ENCODE data around the gene COA3.
A peak's percentile ranks its signal among the peaks of the same experiment; 100 is the strongest.

COA3 gene, protein sequence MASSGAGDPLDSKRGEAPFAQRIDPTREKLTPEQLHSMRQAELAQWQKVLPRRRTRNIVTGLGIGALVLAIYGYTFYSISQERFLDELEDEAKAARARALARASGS

DNA sequence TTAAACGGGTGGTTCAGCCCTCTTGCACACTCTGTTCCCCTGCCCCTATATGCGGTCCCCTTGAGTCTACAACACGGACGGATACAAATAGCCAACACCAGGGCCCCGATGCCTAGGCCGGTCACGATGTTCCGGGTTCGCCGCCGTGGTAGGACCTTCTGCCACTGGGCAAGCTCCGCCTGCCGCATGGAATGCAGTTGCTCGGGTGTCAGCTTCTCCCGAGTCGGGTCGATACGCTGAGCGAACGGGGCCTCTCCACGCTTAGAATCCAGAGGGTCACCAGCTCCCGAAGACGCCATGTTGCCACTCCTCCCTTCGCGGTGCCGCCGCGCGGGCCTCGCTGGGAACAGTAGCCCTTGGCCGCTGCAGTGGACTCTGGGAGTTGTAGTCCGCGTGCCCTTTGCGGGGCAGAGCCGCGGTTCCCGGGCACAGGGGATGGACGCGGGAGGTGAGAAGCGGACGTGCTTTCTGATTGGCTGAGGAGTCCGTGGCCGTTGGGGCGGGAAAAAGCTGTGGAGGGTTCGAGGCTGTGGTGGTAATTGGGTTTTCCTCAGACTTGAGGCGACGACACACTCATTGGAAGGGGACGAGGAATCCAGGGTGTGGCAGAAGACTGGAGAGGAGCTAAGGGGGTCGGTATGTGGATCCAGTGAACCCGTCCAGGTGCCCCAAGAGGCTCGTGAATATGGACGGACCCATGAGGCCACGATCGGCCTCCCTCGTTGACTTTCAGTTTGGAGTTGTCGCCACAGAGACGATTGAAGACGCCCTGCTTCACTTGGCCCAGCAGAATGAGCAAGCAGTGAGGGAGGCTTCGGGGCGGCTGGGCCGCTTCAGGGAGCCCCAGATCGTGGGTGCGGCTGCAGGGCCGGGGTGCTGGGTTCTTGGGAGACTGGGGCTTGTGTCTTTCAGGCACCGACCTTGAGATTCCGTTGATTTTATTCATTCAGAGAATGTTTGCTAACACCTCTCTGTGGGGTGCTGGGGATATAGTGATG is at the start of gene COA3, which contains the start of gene CNTD1:
TSS of gene COA3 (minus strand) at position 322 of the 998 bp plus-strand sequence. CDS start at position 299, 23 bp downstream.
TSS of gene CNTD1 (plus strand) at position 479 of the 998 bp plus-strand sequence. CDS start at position 686, 207 bp downstream.
- DNase-seq (ENCODE audit: low read depth in 2 of 2) = peak; percentile 49 to 75

DNA sequence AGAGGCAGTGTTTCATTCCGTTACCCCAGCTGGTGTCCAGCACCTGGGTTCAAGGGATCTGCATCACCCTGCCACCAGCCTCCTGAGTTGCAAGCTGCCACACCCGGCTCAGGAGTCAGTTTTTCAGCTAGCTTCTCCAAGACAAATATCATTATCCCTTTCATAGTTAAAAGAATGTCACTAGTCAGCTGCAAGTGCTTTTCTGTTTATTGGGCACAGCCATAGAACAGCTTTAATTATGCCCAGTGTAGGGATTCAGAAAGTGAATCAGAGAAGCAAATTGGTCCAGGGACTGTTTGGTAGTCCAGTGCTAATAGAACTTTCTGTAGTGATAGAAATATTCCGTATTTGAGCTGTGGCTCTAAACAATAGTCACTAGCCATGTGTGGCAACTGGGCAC is 49.6 kb upstream of the COA3 start:
- no peak for DNase-seq (ENCODE audit: low read depth in 2 of 2)

GRCh38 chr17:42846594-42847280 is 48.2 kb upstream of the COA3 start:
- DNase-seq (ENCODE audit: low read depth in 2 of 2) = no peak

GRCh38 chr17:42845918-42846593 is 47.6 kb upstream of the COA3 start:
- no peak for DNase-seq (ENCODE audit: low read depth in 2 of 2)

- no peak for DNase-seq (ENCODE audit: low read depth in 2 of 2)
These were observed 47.0 kb upstream of the COA3 start for GRCh38 chr17:42845556-42845917.

DNA sequence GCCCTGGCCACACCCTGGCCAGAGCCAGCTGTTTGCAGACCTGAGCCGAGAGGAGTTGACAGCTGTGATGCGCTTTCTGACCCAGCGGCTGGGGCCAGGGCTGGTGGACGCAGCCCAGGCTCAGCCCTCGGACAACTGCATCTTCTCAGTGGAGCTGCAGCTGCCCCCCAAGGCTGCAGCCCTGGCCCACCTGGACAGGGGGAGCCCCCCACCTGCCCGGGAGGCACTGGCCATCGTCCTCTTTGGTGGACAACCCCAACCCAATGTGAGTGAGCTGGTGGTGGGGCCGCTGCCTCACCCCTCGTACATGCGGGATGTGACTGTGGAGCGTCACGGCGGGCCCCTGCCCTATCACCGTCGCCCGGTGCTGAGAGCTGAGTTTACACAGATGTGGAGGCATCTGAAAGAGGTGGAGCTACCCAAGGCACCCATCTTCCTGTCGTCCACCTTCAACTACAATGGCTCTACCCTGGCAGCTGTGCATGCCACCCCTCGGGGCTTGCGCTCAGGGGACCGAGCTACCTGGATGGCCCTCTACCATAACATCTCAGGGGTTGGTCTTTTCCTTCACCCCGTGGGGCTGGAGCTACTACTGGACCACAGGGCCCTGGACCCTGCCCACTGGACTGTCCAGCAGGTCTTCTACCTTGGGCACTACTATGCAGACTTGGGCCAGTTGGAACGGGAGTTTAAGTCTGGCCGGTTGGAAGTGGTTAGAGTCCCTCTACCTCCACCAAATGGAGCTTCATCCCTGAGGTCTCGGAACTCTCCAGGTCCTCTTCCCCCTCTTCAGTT is 46.5 kb upstream of the COA3 start:
- no peak for DNase-seq (ENCODE audit: low read depth in 2 of 2)

DNA sequence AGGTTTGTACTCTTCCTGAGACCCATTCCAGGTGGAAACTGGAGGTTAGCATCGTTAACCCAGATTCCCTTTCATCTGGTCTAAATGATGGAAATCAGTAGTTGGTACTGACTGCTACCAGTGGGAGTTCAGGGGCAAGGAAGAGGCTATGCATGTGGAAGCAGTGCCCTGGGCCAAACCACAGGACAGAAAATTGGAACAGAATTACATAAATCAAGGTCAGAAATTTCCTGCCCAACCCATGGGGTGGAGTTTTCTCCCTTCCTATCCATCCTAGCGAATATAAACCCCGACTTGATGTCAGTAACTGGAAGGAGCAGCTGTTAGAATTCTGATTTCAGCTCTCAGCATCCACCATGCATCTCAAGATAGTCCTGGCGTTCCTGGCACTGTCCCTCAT is 45.8 kb upstream of the COA3 start, which contains the start of gene AOC2:
TSS of gene AOC2 (plus strand) at position 310 of the 400 bp plus-strand sequence. CDS start at position 357, 47 bp downstream.
- DNase-seq (ENCODE audit: low read depth in 2 of 2) = no peak

- no peak for DNase-seq (ENCODE audit: low read depth in 2 of 2)
These were observed 44.9 kb upstream of the COA3 start for GRCh38 chr17:42843358-42843934.

DNA sequence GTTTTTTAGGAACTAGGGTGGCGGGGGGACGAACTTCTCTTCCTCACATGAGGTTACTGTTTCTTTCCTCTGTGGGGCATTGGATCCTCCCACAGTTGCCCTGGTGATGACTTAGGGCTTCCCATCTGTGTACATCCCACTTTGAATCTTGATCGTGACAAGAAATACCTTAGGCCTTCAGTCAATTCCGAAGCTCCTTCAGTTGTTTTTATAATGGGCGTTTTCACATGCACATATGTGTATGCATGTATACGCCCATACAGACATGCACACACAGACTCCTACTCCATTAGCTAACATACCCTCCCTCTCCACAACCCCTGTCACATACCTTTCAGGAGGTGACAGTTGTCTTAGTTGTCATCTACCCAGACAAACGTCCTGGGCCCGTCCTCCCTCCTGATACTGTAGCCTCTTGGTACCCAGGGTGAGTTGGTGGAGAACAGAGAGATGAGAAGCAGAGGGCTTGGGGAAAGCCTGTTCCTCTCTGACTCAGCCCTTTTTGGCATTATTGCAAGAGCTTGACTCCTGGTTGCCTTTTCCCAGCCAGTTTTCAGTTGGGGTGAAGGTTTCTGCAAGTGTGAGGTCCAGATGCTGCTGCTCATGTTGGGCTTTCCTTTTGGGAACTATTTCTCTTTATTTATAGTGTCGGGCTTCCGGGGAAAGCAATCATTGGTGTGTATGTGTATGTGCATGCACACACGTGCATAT is 43.6 kb upstream of the COA3 start:
- DNase-seq (ENCODE audit: low read depth in 2 of 2) = no peak

- DNase-seq (ENCODE audit: low read depth in 2 of 2) = no peak
These were observed 37.2 kb upstream of the COA3 start for GRCh38 chr17:42835732-42836131.

DNA sequence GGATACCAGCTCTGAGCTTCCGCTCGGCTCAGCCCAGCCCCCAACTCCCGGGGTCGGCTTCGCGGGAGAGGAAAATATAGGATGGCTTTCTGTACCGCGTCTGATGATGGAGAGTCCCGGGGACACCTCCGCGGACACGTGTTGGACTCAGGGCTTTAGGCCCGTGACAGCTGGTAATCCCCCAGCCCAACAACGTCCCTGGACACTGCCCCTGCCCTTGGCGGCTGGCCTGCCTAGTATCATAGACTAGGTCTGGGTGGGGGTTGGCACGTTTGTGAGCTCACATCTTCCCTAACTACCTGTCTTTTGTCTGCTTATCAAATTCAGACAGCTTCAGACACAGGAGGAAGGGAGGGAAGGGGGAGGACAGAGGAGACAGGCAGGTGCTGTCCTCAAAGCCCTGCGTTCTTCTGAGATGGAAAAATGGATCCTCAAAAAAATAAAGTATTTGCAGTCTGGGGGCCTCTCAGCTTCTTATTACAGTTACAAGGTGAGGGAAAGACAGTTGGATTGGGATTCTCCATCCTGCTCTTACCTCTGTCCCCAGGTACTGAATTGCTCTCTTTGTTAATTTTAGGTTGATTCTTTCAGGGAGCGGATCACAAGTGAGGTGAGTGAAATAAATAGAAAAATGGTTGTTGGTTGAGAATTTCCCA is 35.4 kb upstream of the COA3 start:
- DNase-seq (ENCODE audit: low read depth in 2 of 2) = no peak

GRCh38 chr17:42832934-42833766 is 34.6 kb upstream of the COA3 start, which contains the start of gene PSME3:
Gene PSME3, plus strand, starts transcription at chr17:42833397. Its CDS starts 235 bp downstream, at chr17:42833632.
- peak; percentile 80 to 84 for DNase-seq (ENCODE audit: low read depth in 2 of 2)

DNA sequence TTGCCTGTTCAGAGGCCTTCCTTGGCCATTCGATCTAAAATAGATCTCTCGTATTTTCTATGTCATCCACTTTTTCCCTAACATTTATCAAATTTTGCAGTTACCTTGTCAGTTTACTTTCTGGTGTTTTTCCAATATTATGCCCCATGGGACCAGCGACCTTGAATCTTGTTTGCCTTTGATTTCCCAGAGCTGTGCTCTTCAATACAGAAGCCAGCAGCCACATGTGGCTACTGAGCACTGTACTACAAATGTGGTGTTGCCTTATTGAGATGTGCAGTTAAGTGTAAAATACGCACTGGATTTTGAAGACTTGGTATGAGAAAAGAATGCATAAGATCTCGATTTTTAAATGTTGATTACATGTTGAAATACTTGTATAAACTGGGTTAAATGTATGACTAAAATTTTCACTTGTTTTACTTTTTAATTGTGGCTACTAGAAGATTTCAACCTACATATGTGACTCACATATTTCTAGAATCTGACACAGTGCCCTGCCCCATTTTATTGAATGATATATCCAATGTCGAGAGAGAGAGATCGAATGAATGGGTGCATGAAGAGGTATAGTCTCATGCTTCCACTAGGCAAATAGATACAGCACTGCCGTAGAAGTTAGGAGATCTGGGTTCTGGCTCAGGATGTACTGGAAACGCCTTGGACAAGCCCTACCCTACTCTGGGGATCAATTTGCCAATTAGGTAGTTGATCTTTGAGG is 33.9 kb upstream of the COA3 start:
- no peak for DNase-seq (ENCODE audit: low read depth in 2 of 2)

GRCh38 chr17:42830971-42831370 is 32.5 kb upstream of the COA3 start:
- DNase-seq (ENCODE audit: low read depth in 2 of 2) = no peak

GRCh38 chr17:42827472-42827871 is 29.0 kb upstream of the COA3 start:
- DNase-seq (ENCODE audit: low read depth in 2 of 2) = no peak

DNA sequence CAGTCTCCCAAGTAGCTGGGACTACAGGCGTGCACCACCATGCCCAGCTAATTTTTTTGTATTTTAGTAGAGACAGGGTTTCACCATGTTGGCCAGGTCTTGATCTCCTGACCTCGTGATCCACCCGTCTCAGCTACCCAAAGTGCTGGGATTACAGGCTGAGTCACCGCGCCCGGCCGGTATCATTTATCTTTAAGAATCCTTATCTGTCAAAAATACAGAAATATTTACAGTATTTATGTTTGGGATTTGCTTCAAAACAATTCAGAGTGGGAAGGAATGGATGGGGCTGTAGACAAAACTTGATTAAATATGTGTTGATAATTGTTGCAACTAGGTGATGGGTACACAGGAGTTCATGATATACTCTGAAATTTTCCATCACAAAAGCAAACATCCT is 22.7 kb upstream of the COA3 start:
- no peak for DNase-seq (ENCODE audit: low read depth in 2 of 2)

- peak; percentile 45 to 57 for DNase-seq (ENCODE audit: low read depth in 2 of 2)
These were observed 21.5 kb upstream of the COA3 start for GRCh38 chr17:42819939-42820535.
